Adipocyte (in vitro differentiated cells): Measurements from ENCODE around the gene LIM2.

Experiments
- DNase-seq: peaks from one replicate; pipeline ENCODE4 v3.0.0-alpha.2; 2015; ENCODE audit warnings: low read depth
- H3K27me3 ChIP-seq: replicated peaks from 2 replicates; pipeline ENCODE4 v1.7.0; 2013; ENCODE audit warnings: mild to moderate bottlenecking, low read length, moderate library complexity; ENCODE audit not compliant: control insufficient read depth, insufficient read depth
- H3K36me3 ChIP-seq: 2 replicates; pipeline ENCODE4 v1.7.0; 2013; ENCODE audit warnings: low read length, mild to moderate bottlenecking, moderate library complexity; ENCODE audit not compliant: control insufficient read depth, insufficient read depth, severe bottlenecking
- H3K4me1 ChIP-seq: 2 replicates; pipeline ENCODE4 v1.7.0; 2013; ENCODE audit warnings: mild to moderate bottlenecking, low read length, moderate library complexity; ENCODE audit not compliant: control insufficient read depth, insufficient read depth
- H3K4me3 ChIP-seq: 2 replicates; pipeline ENCODE4 v1.7.0; 2013; ENCODE audit warnings: mild to moderate bottlenecking, low read length, moderate library complexity
- H3K9ac ChIP-seq: 2 replicates; pipeline ENCODE4 v1.7.0; 2013; ENCODE audit warnings: mild to moderate bottlenecking, low read length, moderate library complexity
- H3K9me3 ChIP-seq: 2 replicates; pipeline ENCODE4 v1.7.0; 2013; ENCODE audit warnings: mild to moderate bottlenecking, low read length, moderate library complexity; ENCODE audit not compliant: control insufficient read depth

Gene LIM2

DNA sequence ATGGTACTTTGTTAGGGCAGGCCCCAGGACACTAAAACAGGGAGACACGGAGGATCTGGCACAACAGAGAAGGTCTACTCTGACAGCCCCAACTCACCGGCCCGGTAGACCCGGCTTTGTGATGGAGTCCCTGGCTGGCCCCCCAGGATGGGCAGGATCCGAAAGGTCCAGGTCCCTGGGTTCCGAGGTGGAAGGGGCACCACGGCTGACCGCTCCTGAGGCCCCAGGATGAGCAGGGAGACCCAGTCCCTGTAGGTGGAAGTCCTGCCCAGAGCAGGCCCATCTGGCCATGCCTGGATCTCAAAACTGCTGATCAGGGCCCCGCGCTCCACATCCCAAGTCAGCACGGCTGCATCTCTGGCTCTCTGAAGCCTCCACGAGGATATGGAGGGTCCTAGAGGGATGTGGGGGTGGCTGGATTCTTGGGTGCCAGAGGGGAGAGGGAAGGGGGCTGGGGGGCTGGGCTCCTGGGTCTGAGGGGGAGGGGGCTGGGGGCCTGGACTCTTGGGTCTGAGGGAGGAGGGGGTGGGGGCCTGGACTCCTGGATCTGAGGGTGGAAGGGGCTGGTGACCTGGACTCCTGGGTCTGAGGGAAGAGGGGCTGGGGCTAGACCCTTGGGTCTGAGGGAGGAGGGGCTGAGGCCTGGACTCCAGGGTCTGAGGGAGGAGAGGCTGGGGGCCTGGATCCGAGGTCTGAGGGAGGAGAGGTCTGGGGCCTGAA lies 50.5 kb downstream of the LIM2 start:
- Histone ChIP-seq H3K9ac (no peak overlapping the region), H3K4me1 (peaks cover 8% of the 10 kb centered on the region), H3K4me3 (no peak overlapping the region), H3K27me3 (no peaks in the 10 kb centered on the region), H3K36me3 (no peaks in the 10 kb centered on the region), H3K9me3 (no peaks in the 10 kb centered on the region)
- no peak for DNase-seq

- Histone ChIP-seq H3K27me3 (peaks cover 6% of the 10 kb centered on the region), H3K4me3 (no peak overlapping the region), H3K36me3 (no peaks in the 10 kb centered on the region), H3K9ac (no peak overlapping the region), H3K4me1 (peaks cover 3% of the 10 kb centered on the region), H3K9me3 (peaks cover 4% of the 10 kb centered on the region)
- no peak for DNase-seq
Measured at GRCh38 chr19:51333836-51334460, 53.8 kb downstream of the LIM2 start.

DNA sequence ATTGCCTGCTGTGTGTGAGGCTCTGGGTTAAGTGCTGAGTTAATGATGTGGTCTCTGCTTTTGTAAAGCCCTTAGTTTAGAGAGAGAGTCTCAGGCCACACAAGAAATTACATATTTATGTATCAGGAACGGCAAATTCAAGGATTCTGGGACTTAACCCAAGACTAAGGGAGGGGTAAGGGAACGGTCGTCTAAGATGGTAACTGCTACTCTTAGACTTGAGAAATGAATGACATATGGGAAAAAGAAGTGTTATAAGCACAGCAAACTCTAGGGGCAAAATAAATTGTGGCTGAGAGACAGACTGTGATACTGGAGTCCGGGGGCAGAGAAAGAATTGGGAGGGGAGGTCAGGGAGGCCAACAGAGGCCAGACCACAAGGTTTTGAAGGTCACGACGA lies 56.1 kb downstream of the LIM2 start:
- no peak for DNase-seq
- Histone ChIP-seq H3K9me3 (peaks cover 4% of the 10 kb centered on the region), H3K4me1 (no peaks in the 10 kb centered on the region), H3K27me3 (peaks cover 17% of the 10 kb centered on the region), H3K9ac (no peak overlapping the region), H3K4me3 (no peak overlapping the region), H3K36me3 (no peaks in the 10 kb centered on the region)

DNA sequence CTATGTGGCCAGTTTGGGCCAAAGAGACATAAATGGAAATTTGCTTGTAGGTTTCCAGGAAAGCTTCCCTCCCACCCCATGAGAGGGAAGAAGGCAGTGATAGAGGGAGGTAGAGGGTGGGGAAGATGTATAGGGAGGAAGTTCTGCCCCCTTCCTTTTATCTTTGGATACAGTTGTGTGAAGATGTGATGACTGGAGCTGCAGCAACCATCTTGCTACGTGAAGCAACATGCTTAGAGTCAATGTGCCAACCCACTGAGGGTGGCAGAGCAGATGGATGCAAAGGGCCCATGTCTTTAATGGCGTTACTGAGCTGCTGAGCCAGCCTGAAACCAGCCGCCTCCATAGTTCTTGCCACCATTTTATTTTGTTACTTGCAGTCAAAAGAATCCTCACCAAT lies 56.6 kb downstream of the LIM2 start:
- DNase-seq = no peak
- Histone ChIP-seq H3K9me3 (peaks cover 4% of the 10 kb centered on the region), H3K27me3 (peaks cover 18% of the 10 kb centered on the region), H3K4me1 (no peaks in the 10 kb centered on the region), H3K9ac (no peak overlapping the region), H3K4me3 (no peak overlapping the region), H3K36me3 (no peaks in the 10 kb centered on the region)

DNA sequence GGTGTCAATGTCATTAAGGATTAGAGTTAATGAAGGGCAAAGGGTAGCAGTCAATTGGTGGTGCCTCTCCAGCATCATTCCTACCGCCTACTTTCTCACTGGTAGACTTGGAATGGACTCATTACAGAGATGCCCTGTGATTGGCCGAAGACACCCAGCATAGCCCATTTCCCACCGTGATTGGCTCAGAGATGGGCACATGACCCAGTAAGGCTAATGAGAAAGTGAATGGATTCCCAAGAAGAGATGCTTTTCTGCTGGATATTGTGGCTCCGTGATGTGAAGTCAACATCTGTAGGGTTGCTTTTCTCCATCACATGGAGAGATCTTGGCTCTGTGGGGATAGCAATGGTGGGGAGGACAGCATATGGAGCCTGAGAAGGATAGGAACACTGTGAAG lies 57.4 kb downstream of the LIM2 start:
- H3K9me3 ChIP-seq = peaks cover 4% of the 10 kb centered on the region
- H3K27me3 ChIP-seq = peaks cover 25% of the 10 kb centered on the region
- no peaks in the 10 kb centered on the region for H3K4me1 ChIP-seq
- no peak overlapping the region for H3K9ac ChIP-seq
- DNase-seq = no peak
- no peaks in the 10 kb centered on the region for H3K36me3 ChIP-seq
- H3K4me3 ChIP-seq = no peak overlapping the region
